NCI-H2029 (cell line): ENCODE results near the gene BNIP1.

Source experiments
- DNase-seq: peaks from one replicate; lab custom pipeline; 2025; lab: John Stamatoyannopoulos, UW

The BNIP1 gene

GRCh38 chr5:173211284-173211683 lies 67.0 kb downstream of the BNIP1 start:
- DNase-seq, result no peak

DNA sequence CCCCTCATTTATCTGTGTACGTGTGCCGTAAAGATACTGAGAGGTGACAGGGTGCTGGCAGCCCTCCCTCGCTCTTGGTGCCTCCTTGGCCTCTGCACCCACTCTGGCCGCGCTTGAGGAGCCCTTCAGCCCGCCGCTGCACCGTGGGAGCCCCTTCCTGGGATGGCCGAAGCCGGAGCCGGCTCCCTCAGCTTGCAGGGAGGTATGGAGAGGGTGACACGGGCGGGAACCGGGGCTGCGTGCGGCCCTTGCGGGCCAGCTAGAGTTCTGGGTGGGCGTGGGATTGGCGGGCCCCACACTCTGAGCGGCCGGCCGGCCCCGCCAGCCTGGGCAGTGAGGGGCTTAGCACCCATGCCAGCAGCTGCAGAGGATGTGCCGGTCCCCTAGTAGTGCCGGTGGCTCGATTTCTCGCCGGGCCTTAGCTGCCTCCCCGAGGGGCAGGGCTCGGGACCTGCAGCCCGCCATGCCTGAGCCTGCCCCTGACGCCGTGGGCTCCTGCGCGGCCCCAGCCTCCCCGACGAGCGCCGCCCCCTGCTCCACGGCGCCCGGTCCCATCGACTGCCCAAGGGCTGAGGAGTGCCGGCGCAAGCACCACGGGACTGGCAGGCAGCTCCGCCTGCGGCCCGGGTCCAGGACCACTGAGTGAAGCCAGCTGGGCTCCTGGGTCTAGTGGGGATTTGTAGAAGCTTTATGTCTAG lies 69.1 kb downstream of the BNIP1 start:
- no peak for DNase-seq
